Hematopoietic multipotent progenitor cell treated with erythropoietin and hydrocortisone succinate and interleukin-3 and kit ligand, for 4 days (in vitro differentiated cells): ENCODE results near the gene STX7.
A peak's percentile ranks its signal among the peaks of the same experiment; 100 is the strongest.

ENCODE experiments used
- DNase-seq: peaks from one replicate; pipeline ENCODE4 v3.0.0-alpha.2; 2015

Gene STX7

DNA sequence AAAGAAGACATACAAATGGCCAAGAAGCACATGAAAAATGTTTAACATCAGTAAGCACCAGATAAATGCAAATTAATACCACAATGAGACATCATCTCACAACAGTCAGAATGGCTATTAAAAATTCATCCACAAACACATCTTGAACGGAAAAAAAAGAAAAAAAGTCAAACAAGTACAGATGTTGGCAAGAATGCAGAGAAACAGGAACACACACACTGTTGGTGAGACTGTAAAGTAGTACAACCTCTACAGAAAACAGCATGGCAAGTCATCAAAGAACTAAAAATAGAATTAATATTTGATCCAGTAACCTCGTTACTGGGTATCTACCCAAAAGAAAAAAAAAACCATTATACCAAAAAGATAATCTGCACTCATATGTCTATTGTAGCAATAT, 6.5 kb downstream of the STX7 start:
- DNase-seq = no peak

DNA sequence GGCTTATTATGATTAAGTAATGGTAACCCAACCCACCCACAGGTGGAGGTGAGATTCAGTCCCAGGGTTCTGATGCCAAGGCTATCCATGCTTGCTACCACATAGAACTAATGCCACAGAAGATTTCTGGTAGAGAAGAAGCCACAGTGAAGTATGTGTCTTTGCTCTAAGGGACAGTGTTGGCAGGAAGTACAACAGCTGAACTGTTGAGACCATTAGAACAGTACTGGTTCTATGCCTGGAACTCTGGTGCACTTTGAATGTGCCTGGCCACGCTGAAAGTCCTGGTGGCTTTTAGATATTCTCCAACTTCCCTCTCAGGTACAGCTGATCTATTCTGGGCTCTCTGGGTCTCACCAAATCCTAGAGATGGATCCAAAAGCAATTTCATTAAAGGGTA, 7.8 kb downstream of the STX7 start:
- DNase-seq = no peak

DNA sequence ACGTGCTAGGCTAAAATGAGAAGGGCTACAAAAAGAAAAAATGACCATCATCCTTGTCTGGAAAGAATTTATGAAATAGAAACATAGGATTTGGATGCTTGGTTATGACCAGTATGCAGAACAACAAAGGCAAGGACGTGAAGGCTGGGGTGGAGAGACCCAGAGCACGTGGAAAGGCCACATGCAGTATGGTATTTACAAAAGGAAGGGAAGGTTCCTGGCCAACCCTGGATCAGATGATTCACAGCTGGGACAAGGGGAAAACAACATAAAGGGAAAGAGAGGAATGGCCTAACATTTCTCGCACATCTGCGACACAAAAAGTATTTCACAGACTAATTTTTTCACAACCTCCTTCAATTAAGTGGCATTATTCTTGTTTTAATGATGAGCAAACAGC, 8.2 kb downstream of the STX7 start:
- DNase-seq = no peak

DNA sequence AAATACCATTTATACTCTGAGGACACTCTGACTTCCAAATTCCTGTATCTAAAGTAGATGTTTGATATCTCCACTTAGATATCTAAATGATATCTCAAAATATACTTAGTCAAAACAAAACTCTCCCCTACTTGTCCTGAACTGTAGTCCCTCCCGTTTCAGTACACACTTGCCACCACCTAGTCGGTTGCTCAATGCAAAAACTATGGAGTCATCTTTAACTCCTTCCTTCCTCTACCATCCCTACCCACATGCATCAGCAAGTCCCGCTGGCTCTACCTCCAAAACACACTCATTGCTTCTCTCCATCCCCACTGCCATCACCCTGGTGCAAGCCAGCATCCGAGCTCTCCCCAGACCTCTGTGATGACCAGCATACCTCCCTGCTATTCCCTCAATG, 13.2 kb downstream of the STX7 start:
- DNase-seq = no peak

DNA sequence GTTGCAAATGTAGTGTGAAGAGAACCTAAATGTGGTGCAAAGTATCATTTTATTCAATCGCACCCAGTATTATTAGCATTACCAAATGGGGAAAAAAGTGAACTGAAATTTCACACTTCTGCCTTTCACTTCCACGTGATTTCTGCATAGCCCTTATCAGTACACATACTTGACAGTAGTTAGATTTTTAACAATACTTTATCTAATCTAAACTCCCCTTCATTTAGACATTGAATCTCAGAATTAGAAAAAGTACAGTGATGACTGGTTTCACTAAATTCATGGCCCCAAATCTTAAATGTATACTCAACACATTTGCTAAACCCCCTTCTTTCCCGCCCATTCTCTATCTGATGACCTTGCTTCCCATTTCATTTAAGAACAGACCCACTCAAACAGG, 14.3 kb downstream of the STX7 start:
- DNase-seq = no peak

DNA sequence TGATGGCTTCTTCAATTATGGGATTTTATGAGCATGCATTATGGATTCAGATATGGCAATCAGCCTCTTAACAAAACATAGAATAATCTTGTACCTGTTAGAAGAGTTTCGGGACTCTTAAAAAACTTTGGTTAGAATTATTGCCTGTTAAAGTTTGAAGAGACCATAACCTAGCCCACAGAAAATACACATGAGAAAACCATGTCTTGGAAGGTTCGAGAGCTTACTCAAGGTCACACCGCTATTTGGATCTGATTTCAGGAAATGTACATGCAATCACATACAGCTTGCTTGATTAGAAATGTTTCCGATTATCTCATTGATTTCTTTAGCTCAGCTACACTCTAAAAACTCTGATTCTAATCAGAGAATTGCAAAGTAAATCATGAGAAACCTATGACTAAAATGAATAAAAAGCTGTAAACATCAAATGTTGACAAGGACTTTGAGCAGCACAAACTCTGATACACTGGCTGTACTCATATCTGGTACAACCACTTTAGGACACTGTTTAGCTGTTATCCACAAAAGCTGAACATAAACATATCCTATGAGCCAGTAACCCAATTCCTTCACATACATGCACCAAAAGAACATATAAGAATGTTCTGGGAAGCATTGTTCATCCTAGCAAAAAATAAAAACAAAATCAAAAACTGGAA, 16.3 kb downstream of the STX7 start:
- DNase-seq = no peak

DNA sequence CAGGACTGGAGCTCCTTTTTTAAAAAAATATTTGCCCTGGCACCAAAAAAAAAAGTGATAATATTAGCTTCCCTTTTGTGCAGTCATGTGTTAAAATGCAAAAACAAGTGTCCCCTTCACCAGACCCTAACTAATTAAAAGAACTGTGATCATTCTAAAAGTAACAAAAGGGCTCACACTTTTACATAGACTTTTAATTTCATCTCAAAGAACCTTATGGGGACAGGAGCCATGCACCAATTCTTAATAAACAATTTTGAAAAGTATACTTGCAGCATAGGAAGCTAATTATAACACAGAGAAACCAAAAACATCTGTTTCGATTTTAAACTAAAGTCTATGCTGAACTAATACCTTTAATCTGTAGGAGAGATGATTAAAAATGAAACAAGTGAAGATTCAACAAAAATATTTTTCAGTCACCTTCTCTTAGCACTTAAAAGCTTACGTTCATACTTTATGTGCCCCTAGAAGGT, 17.3 kb downstream of the STX7 start:
- DNase-seq = no peak

DNA sequence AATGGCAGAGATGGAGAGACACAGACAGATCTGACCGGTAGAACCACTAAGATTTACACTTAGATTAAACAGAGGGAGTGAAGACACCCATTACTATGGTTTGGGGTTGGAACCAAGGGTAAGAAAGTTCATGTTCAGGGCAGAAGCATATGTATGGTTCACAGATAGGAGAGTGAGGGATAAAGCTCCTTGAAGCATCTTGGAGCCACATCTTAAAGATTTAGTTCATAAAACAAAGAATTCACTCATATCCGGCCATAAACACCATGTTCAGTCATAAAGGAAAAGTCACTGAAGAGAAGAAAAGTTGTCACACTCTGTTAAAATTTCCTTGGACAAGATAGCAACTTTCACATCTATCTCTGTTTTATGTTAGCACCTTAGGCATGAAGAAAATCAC, 18.0 kb downstream of the STX7 start:
- DNase-seq = no peak

DNA sequence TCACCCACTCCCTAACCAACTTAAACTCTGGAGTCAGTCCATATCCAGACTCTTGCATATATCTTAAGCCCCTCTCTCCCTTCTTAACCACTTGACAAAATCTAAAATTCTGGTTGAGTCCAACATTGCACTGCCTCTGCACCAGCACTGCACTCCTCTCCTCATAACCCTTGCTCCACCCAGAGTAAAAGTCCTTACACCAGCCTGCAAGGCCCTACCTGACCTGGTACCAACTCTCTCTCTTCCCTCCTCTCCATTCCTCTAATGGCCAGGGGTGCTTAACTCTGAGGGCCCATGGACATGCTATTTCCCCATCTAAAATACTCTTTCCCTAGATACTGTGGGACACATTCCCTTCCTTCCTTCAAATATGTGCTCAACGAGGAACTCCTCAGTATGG, 21.0 kb downstream of the STX7 start:
- DNase-seq = no peak

DNA sequence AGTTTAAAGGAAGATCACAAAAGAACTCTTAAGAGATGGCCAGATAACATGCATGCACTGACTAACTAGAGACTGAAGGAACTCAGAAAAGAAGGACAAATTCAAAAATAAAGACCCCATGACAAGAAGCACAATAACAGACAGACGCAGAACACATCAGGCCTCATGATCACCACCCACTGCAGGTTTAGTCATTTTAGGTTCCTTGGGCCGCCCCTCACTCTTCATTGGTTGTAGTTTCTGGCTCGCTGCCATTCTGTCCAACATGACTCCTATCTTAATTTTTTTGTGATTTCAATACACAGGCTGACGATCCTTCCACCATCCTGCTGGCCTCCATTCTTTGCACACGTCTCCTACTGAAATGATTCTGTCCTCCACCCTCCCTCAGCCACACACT, 21.6 kb downstream of the STX7 start:
- DNase-seq = peak; percentile 69

DNA sequence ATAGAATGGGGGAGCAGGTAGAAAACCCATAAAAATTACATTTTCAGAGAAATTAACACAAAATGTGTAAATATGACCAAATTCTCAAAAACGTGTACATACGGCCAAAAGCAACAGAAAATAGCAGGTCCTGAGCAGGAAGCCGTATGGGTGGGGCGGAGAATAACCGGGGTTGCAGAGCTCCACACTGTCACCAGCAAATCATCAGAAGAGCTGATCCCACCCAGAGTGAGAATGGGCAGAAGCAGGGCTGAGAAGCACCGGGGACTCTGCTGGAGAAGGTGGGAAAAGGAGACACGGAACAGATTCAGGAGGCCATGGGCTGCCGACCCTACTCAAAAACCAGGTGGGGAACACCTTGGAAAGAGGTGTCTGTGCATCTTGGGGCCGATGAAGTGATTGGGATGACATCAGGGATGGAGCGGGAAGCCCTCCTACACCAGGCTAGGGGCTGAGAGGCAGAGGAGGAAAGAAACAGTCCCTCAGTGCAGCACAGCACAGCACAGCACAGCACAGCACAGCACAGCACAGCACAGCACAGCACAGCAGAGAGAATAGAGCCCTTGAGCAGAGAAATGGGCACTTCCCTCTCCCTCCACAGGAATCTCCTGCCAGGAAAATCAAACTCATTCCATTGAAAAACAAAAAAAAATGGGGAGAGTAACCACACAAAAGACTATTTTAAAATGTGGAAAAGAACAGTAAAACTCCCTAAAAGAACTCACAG, 22.3 kb downstream of the STX7 start:
- DNase-seq = no peak

DNA sequence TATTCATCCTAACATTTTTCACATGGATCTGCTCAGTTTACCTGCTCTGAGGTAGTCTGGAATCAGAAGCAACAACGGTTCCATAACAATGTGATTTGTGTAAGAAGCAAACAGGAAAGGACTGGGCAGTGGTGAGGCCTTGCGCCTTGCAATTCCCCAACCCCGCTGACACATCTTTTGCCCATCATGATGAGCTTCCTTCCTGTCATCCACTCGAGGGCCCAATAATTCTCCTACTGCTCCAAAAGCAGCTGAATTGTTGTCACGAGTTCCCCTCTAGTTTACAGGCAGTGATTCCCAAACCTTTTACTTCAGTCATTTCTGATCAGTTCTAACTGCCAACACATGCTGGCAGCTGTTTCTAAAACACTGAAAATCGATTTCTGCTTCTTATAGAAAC, 22.9 kb downstream of the STX7 start:
- no peak for DNase-seq

DNA sequence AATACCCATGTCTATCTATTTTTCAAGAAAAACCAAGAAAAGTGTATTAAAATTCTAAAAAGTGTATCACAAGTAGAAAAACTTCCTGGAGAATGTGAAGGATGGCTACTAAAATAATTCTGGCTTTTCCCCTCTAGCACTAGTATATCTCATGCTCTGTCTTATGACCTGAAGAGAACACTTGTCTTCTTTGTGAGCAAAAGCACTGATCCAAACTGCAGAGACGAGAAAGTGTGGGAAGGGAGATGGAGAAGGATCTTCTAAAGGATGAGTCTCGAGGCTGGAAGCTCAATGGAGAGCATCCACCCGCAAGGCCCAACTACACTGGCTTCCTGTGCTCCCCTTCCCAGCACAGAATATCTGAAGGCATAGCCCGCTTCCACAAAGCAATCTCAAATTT, 23.5 kb downstream of the STX7 start:
- no peak for DNase-seq

DNA sequence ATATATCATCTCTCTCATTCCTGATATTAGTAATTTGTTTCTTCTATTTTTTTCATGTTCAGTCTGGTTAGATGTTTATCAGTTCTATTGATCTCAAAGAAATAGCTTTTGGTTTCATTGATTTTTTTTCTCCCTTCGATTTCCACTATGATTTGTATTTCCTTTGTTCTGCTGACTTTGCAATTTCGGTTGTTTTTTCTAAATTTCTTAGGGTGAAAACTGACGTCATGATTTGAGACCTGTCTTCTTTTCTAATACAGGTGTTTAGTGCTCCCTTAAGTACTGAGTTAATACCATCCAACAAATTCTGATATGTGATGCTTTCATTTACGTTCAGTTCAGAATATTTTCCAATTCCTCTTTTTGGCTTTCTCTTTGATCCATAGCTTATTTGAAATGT, 25.2 kb downstream of the STX7 start:
- no peak for DNase-seq

DNA sequence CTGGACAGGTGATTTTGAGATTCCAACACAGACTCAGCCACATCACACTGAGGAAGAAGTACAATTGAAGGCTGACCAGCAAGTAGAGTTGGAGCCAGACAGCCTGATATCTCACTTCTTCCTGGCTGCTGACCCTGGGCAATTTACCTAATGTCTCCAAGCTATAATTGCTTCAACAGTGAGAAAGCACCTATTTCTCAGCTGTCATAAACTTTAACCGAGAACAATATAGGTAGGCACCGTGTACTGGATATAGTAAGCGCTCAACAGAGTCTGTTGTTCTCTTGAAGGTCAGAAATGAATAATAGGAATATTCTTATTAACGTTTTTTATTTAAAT, 28.3 kb downstream of the STX7 start:
- no peak for DNase-seq

DNA sequence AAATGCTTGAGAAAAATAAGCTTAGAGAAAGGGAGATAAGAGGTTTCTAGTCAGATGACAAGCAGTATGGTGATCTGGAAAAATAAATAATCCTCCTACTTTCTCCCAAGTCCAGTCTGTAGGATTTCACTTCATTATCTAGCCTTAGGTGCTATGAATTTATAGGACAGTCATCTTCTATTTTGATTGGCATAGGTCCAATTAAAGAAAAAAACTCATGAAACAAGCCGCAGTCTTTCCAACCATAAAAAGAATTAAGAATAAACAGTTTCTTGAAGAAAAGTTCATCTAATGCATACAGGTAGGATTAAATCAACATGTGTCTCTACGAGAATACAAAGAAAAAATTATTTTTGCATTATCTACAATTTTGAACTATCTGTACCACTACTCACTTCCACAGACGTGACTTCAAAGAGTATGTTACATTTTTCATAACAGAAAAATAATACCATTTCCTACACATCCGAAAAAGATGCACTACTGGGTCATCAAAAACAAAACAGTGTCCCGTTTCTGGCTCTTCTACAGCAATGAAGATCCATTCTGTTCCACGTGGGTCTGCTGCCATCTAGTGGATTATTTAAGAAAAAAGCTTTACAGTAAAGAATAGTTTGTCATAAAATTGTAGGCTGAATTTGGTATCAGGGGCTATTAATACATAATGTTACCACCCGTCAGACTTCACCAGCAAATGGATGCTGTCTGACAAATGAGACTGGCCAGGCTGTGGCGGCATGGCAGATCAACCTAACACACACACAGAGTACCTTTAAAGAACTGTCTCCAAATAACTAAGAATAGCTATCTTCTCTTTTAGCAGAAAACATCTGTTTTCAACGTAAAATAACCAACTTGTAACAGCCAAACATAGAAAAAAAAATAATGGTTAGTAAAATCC, 28.9 kb downstream of the STX7 start:
- DNase-seq = peak; percentile 87

DNA sequence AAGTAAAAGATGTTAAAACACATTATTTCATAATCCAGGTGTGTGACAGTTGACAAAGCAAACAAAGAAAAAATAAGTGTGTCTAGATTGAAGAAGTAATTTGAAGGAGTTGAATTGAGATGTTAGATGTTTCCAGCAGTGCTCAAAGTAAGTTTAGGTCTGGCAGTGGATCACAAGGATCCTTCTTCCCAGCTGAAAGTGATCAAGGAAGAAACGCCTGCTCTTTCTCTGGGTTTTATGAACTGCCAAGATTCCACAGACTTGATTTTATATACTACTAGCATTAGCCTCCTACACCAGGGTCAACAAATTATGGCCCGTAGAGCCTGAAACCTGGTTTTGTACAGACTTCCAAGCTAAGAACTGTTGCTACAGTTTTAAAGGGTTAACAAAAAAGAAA, 30.3 kb downstream of the STX7 start:
- DNase-seq = no peak

DNA sequence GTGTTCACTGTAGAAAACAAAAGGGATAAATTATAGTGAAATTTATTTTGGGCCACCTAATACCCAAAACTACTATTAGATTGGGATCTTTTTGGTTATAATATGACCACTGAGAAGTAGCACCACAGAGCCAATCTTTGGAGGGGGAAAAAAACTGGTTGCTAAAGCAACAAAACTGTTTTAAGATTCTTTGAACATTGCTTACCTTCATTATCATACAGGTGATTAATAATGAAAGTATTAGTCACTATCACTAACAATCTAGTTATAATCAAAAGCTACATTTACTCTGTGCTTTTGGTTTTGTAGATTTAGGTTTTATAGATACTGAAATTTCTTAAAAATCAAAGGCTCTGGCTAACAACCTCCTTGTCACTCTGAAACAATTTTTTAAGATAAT, 31.7 kb downstream of the STX7 start:
- DNase-seq = no peak

DNA sequence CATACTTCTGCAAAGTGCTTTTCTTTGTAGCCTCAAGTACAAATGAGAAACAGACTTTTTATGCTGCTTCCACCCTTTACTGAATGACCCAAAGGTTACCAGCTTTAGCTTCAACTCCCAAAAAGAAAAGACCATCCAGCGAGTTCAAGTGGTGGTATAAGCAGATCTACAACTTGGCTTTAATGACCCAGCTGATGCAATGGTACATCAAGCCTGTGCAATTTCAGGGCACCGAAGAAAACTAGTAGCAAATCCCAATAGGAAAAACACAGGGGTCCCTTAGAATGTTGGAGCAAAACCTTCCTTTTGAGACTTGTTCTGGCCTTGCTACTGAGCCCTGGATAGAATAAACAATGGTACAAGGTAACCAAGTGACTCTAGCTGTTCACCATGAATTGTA, 33.8 kb downstream of the STX7 start:
- DNase-seq = no peak

DNA sequence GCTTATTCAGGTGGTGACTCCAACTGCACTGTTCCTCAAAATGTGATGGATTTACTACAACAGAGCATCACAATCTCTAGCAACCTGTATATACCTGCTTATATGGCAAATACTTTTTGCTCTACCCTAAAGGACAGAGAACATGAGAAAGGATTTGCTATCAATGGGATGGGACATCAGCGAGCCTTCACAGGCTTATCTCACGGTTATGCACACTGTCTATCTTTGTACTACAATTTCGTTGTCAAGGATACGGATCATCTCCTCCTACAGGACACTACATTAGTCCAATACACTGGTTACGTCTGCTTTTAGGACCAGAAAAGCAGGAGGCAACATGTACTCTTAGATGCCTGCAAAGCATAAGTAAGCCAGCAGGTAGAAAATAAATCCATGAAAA, 34.2 kb downstream of the STX7 start:
- no peak for DNase-seq

DNA sequence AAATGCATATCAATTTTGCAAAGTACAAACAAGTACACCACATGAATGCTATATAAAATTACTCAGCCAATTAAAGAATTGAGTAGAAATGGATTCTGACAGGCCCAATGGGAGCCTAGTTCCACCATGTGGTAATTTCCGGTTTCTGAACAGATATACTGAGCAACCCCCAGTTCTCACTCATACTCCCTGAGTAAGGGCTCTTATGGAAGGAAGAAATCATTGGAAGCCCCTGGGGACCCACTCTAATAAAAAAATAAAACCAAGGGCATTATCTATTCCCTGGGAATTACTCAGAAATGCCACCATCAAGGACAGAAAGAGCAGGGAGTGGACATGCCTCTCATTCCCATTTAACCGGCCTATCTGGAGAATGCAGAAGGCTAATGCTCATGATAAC, 34.6 kb downstream of the STX7 start:
- no peak for DNase-seq

DNA sequence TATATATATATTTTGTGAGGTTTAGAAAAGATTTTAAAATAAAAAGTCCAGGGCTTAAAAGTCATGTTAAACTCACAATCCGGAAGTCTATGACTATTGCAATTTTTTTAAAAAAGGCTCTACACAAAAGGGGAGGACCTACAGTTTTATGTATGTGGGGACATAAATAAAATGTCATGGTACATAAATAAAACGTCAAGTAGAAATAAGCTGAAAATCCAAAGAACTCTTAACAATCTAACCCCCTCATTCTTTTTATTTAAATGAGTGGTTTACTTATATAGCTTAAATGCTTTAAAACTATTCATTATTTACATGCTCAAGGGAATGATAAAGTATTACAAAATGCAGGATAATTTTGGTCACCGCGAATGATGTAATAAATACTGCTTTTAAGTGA, 36.2 kb downstream of the STX7 start:
- DNase-seq = no peak

DNA sequence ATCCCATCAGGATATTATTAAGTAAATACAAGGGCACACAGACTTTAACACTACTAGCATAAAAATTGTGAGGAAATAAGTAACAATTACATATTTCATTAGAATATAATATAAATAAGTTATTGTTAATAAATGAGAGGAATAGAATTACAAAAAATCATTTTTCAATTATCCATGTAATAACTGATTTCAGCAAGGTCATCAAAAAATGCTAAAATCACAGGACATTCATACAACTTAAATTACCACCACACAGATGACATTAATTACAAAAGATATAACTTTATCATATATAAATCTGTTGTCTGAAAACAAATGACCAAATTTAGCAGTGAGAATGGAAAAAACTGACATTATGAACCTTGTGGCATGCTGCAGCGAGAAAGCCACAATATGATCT, 37.0 kb downstream of the STX7 start:
- no peak for DNase-seq

DNA sequence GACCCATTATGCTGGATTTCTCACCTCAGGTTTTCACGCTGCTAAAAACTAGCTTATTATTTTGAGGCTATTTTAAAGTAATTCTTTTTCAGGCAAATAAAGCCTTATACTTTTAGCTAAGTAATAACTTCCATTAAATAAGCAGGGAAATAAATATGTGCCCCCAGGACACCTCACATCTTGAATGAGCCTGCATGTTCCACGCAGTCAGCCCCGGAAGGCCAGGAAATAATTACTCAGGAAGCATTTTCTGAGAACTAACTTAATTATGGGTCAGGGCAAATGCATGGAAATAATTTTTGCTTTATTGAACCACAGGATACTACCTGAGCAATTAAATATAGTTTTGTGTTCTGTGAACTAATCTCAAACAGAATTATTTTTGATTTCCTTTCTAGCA, 41.1 kb downstream of the STX7 start:
- DNase-seq = no peak
